WTC11 (cell line): ENCODE results near the gene SMARCA4. TPM values are rescaled to one million over a fixed set of nuclear protein-coding genes. Genes with fewer than 3 reads are reported as not detected.

Experiments
- ATAC-seq: fragments of 200-7000 bp; cut with Tn5 transposase; 2 replicates; pipeline ENCODE4 v1.10.0; 2021; ENCODE audit warnings: mild to moderate bottlenecking, moderate library complexity
- CTCF ChIA-PET: fragments of 300-600 bp; sonication (Branson Sonifier 250); formaldehyde crosslinking; loops from one replicate; lab custom pipeline; 2021; ENCODE audit warnings: antibody characterized with exemption; lab: Charles Lee
- POLR2A ChIA-PET: fragments of 350-600 bp; sonication (Branson Sonifier 250); formaldehyde crosslinking; loops from one replicate; lab custom pipeline; 2021; ENCODE audit warnings: antibody characterized with exemption; lab: Charles Lee
- DNase-seq: peaks from one replicate; pipeline ENCODE4 v3.0.0; 2021; ENCODE audit warnings: low spot score
- H3K27ac Mint-ChIP-seq: 2 replicates; pipeline ENCODE4 v1.8.0; 2021; ENCODE audit warnings: mixed read lengths
- H3K27me3 Mint-ChIP-seq: 2 replicates; pipeline ENCODE4 v1.8.0; 2021; ENCODE audit warnings: low read depth, mild to moderate bottlenecking, moderate library complexity, mixed read lengths
- H3K36me3 Mint-ChIP-seq: 2 replicates; pipeline ENCODE4 v1.8.0; 2021; ENCODE audit warnings: mixed read lengths
- H3K4me1 Mint-ChIP-seq: 2 replicates; pipeline ENCODE4 v1.8.0; 2022; ENCODE audit warnings: mixed read lengths
- H3K4me3 Mint-ChIP-seq: 2 replicates; pipeline ENCODE4 v1.8.0; 2021; ENCODE audit warnings: mild to moderate bottlenecking, moderate library complexity, mixed read lengths
- H3K9me3 Mint-ChIP-seq: 2 replicates; pipeline ENCODE4 v1.8.0; 2021; ENCODE audit warnings: mixed read lengths
- HMGA2 ChIP-seq: fragments of 250-450 bp; sonication (Bioruptor Pico); IDR thresholded peaks from 2 replicates; pipeline ENCODE4 v1.4.0; 2021; ENCODE audit warnings: mild to moderate bottlenecking, moderate library complexity
- IRF2 ChIP-seq: sonication (generic); formaldehyde crosslinking; IDR thresholded peaks from 2 replicates; pipeline ENCODE4 v1.8.0; 2022; ENCODE audit warnings: low read depth, missing genetic modification reagents, borderline replicate concordance
- JAZF1 ChIP-seq: fragments of 250-450 bp; sonication (Bioruptor Pico); IDR thresholded peaks from 2 replicates; pipeline ENCODE4 v1.9.0; 2021; ENCODE audit warnings: moderate library complexity, mild to moderate bottlenecking, inconsistent platforms
- JUN ChIP-seq: sonication (generic); formaldehyde crosslinking; IDR thresholded peaks from 2 replicates; pipeline ENCODE4 v1.8.0; 2023; ENCODE audit warnings: mild to moderate bottlenecking, missing genetic modification reagents
- KAT7 ChIP-seq: sonication (generic); formaldehyde crosslinking; IDR thresholded peaks from 2 replicates; pipeline ENCODE4 v1.8.1; 2023; ENCODE audit warnings: missing genetic modification reagents, mild to moderate bottlenecking, borderline replicate concordance
- NFATC4 ChIP-seq: fragments of 250-450 bp; sonication (Bioruptor Pico); IDR thresholded peaks from 2 replicates; pipeline ENCODE4 v1.9.0; 2021; ENCODE audit warnings: mild to moderate bottlenecking
- SMAD4 ChIP-seq: sonication (generic); formaldehyde crosslinking; IDR thresholded peaks from 2 replicates; pipeline ENCODE4 v1.8.0; 2022; ENCODE audit warnings: mild to moderate bottlenecking, missing genetic modification reagents
- SP1 ChIP-seq: sonication (generic); formaldehyde crosslinking; conservative IDR thresholded peaks from 2 replicates; pipeline ENCODE4 v1.8.1; 2022; ENCODE audit warnings: missing genetic modification reagents
- ZNF138 ChIP-seq: sonication (generic); formaldehyde crosslinking; conservative IDR thresholded peaks from 2 replicates; pipeline ENCODE4 v1.8.1; 2022; ENCODE audit warnings: mild to moderate bottlenecking, moderate library complexity, missing genetic modification reagents
- total RNA-seq: library from RNA; stranded (reverse); gene quantifications from 3 replicates; pipeline ENCODE4 v1.2.3, GENCODE V29; 2021
- TF ChIP-seq, protein P1 (sequence below): sonication (generic); formaldehyde crosslinking; IDR thresholded peaks from 2 replicates; pipeline ENCODE4 v1.8.1; 2022; ENCODE audit warnings: mild to moderate bottlenecking, moderate library complexity, missing genetic modification reagents
- TF ChIP-seq, protein P2 (sequence below): sonication (generic); formaldehyde crosslinking; IDR thresholded peaks from 2 replicates; pipeline ENCODE4 v1.8.0; 2022; ENCODE audit warnings: mild to moderate bottlenecking, missing genetic modification reagents
- TF ChIP-seq, protein P3 (sequence below): sonication (generic); formaldehyde crosslinking; conservative IDR thresholded peaks from 2 replicates; pipeline ENCODE4 v1.8.1; 2023; ENCODE audit warnings: mild to moderate bottlenecking, low read depth, missing genetic modification reagents, moderate library complexity
- TF ChIP-seq, protein P4 (sequence below): sonication (generic); formaldehyde crosslinking; IDR thresholded peaks from 2 replicates; pipeline ENCODE4 v1.8.0; 2022; ENCODE audit warnings: missing genetic modification reagents
- TF ChIP-seq, protein P5 (sequence below): fragments of 250-450 bp; sonication (Bioruptor Pico); conservative IDR thresholded peaks from 2 replicates; pipeline ENCODE4 v1.9.0; 2021; ENCODE audit warnings: mild to moderate bottlenecking
- TF ChIP-seq, protein P6 (sequence below): sonication (generic); formaldehyde crosslinking; IDR thresholded peaks from 2 replicates; pipeline ENCODE4 v1.8.0; 2022; ENCODE audit warnings: mild to moderate bottlenecking, missing genetic modification reagents
- TF ChIP-seq, protein P7 (sequence below): sonication (generic); formaldehyde crosslinking; IDR thresholded peaks from 2 replicates; pipeline ENCODE4 v1.8.1; 2022; ENCODE audit warnings: low read depth, missing genetic modification reagents, borderline replicate concordance

Gene SMARCA4
- total RNA-seq, 1 experiment from 2014 or later = 295 TPM

DNA sequence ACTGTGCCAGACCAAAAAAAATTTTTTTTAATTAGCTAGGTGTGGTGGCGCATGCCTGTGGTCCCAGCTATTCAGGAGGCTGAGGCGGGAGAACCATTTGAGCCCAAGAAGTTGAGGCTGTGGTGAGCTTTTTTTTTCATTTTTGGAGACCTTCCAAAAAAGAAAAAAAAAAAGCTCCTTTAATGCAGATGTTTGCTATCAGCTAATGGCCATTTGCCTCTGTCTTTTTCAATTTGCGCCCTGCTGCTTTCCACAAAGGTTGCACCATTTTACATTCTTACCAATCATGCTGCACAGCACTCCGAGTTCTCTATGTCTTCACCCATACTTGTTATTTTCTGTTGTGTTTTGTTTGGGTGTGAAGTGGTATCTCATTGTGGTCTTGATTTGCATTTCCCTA is 15.6 kb upstream of the SMARCA4 start:
- Mint-ChIP-seq H3K36me3 (no peaks in the 10 kb centered on the region), H3K4me3 (no peak overlapping the region), H3K27me3 (no peaks in the 10 kb centered on the region), H3K27ac (no peak overlapping the region), H3K4me1 (peaks cover 3% of the 10 kb centered on the region), H3K9me3 (no peaks in the 10 kb centered on the region)
- ATAC-seq (no peak), DNase-seq (no peak)
- ChIA-PET CTCF (interaction anchor here (0.6 to 1.5 kb wide), 4 partner anchors 9 to 136 kb away, joined by 3 to 7 read pairs (median 5); no protein-coding TSS in a partner anchor), POLR2A (no interaction called here)
- TF ChIP-seq JUN (CRISPR knock-in tag) (no peak), KAT7 (CRISPR knock-in tag) (no peak), JAZF1 (CRISPR knock-in tag) (no peak), IRF2 (CRISPR knock-in tag) (no peak), ZNF138 (no peak), HMGA2 (CRISPR knock-in tag) (no peak), SP1 (CRISPR knock-in tag) (no peak)
- TF ChIP-seq, protein P1, sequence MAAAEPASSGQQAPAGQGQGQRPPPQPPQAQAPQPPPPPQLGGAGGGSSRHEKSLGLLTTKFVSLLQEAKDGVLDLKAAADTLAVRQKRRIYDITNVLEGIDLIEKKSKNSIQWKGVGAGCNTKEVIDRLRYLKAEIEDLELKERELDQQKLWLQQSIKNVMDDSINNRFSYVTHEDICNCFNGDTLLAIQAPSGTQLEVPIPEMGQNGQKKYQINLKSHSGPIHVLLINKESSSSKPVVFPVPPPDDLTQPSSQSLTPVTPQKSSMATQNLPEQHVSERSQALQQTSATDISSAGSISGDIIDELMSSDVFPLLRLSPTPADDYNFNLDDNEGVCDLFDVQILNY (CRISPR knock-in tag) = no peak
- TF ChIP-seq, protein P2, sequence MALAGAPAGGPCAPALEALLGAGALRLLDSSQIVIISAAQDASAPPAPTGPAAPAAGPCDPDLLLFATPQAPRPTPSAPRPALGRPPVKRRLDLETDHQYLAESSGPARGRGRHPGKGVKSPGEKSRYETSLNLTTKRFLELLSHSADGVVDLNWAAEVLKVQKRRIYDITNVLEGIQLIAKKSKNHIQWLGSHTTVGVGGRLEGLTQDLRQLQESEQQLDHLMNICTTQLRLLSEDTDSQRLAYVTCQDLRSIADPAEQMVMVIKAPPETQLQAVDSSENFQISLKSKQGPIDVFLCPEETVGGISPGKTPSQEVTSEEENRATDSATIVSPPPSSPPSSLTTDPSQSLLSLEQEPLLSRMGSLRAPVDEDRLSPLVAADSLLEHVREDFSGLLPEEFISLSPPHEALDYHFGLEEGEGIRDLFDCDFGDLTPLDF (CRISPR knock-in tag) = no peak
- TF ChIP-seq, protein P3, sequence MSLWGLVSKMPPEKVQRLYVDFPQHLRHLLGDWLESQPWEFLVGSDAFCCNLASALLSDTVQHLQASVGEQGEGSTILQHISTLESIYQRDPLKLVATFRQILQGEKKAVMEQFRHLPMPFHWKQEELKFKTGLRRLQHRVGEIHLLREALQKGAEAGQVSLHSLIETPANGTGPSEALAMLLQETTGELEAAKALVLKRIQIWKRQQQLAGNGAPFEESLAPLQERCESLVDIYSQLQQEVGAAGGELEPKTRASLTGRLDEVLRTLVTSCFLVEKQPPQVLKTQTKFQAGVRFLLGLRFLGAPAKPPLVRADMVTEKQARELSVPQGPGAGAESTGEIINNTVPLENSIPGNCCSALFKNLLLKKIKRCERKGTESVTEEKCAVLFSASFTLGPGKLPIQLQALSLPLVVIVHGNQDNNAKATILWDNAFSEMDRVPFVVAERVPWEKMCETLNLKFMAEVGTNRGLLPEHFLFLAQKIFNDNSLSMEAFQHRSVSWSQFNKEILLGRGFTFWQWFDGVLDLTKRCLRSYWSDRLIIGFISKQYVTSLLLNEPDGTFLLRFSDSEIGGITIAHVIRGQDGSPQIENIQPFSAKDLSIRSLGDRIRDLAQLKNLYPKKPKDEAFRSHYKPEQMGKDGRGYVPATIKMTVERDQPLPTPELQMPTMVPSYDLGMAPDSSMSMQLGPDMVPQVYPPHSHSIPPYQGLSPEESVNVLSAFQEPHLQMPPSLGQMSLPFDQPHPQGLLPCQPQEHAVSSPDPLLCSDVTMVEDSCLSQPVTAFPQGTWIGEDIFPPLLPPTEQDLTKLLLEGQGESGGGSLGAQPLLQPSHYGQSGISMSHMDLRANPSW = no peak
- TF ChIP-seq, protein P4, sequence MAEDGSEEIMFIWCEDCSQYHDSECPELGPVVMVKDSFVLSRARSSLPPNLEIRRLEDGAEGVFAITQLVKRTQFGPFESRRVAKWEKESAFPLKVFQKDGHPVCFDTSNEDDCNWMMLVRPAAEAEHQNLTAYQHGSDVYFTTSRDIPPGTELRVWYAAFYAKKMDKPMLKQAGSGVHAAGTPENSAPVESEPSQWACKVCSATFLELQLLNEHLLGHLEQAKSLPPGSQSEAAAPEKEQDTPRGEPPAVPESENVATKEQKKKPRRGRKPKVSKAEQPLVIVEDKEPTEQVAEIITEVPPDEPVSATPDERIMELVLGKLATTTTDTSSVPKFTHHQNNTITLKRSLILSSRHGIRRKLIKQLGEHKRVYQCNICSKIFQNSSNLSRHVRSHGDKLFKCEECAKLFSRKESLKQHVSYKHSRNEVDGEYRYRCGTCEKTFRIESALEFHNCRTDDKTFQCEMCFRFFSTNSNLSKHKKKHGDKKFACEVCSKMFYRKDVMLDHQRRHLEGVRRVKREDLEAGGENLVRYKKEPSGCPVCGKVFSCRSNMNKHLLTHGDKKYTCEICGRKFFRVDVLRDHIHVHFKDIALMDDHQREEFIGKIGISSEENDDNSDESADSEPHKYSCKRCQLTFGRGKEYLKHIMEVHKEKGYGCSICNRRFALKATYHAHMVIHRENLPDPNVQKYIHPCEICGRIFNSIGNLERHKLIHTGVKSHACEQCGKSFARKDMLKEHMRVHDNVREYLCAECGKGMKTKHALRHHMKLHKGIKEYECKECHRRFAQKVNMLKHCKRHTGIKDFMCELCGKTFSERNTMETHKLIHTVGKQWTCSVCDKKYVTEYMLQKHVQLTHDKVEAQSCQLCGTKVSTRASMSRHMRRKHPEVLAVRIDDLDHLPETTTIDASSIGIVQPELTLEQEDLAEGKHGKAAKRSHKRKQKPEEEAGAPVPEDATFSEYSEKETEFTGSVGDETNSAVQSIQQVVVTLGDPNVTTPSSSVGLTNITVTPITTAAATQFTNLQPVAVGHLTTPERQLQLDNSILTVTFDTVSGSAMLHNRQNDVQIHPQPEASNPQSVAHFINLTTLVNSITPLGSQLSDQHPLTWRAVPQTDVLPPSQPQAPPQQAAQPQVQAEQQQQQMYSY = no peak
- TF ChIP-seq, protein P5, sequence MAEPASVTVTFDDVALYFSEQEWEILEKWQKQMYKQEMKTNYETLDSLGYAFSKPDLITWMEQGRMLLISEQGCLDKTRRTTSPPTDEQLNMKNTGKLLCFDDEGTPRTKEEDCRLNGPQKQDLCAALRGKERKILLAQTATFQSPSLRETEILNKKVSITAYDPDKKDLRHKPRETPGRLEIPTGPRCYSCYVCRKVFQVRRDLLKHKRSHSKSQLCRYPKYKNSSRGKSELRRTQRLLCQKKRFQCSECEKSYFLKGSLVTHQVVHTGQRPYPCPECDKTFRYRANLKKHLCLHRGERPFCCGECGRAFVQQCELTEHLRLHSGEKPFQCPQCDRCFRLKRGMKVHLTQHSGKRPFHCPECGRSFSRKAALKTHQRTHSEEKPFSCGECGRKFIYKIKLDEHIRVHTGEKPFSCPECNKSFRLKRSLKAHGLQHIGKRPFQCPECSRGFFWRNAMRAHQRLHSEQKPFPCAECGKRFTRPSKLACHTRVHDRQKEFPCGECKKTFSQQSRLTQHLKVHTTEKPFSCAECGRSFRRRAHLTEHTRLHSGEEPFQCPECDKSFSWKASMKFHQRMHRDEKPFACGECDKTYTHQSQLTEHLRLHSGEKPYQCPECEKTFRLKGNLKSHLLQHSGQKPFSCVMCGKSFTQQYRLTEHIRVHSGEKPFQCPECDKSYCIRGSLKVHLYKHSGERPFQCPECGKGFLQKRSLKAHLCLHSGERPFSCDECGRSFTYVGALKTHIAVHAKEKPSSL = no peak

DNA sequence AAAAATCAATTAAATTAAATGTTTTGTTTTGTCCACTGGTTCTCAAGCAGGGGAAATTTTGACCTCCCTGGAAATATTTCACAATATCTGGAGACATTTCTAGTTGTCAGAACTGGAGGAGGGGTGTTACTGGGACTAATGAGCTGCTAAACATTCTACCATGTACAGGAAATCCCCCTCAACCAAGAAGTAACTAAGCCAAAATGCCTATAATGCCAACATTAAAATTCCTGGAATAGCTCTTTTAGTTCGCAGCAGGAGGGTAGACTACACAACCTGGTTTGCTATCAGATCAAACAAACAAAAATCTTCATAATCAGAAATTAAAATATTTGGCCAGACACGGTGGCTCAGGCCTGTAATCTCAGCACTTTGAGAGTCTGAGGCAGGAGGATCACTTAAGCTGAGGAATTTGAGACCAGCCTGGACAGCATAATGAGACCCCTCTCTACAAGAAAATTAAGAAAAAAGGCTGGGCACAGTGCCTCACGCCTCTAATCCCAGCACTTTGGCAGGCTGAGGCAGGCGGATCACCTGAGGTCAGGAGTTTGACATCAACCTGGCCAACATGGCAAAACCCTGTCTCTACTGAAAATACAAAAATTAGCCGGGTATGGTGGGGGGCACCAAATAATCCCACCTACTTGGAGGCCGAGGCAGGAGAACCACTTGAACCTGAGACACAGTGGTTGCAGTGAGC is 13.7 kb upstream of the SMARCA4 start:
- CTCF ChIA-PET = no interaction called here
- Mint-ChIP-seq H3K36me3 (no peaks in the 10 kb centered on the region), H3K9me3 (no peaks in the 10 kb centered on the region), H3K27ac (no peak overlapping the region), H3K27me3 (no peaks in the 10 kb centered on the region), H3K4me1 (peaks cover 3% of the 10 kb centered on the region), H3K4me3 (no peak overlapping the region)
- POLR2A ChIA-PET = interaction anchor here (0.6 kb wide), 1 partner anchor 13 kb away, joined by 3 read pairs; no protein-coding TSS in a partner anchor
- DNase-seq = no peak
- TF ChIP-seq, protein P6, sequence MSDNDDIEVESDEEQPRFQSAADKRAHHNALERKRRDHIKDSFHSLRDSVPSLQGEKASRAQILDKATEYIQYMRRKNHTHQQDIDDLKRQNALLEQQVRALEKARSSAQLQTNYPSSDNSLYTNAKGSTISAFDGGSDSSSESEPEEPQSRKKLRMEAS = no peak
- TF ChIP-seq NFATC4 = no peak
- TF ChIP-seq SMAD4 = no peak
- TF ChIP-seq, protein P7, sequence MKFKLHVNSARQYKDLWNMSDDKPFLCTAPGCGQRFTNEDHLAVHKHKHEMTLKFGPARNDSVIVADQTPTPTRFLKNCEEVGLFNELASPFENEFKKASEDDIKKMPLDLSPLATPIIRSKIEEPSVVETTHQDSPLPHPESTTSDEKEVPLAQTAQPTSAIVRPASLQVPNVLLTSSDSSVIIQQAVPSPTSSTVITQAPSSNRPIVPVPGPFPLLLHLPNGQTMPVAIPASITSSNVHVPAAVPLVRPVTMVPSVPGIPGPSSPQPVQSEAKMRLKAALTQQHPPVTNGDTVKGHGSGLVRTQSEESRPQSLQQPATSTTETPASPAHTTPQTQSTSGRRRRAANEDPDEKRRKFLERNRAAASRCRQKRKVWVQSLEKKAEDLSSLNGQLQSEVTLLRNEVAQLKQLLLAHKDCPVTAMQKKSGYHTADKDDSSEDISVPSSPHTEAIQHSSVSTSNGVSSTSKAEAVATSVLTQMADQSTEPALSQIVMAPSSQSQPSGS (CRISPR knock-in tag) = no peak
- ATAC-seq = no peak
